ENCODE data around the gene KLHL13. TPM values are rescaled to one million over a fixed set of nuclear protein-coding genes. Genes with fewer than 3 reads are reported as not detected.

The KLHL13 gene
- total and polyA plus RNA-seq, 2 of the 8 experiments (the other 6 are each of a cell fraction or from before 2014, with no cell fraction given), result 6.4 to 12.8 TPM

DNA sequence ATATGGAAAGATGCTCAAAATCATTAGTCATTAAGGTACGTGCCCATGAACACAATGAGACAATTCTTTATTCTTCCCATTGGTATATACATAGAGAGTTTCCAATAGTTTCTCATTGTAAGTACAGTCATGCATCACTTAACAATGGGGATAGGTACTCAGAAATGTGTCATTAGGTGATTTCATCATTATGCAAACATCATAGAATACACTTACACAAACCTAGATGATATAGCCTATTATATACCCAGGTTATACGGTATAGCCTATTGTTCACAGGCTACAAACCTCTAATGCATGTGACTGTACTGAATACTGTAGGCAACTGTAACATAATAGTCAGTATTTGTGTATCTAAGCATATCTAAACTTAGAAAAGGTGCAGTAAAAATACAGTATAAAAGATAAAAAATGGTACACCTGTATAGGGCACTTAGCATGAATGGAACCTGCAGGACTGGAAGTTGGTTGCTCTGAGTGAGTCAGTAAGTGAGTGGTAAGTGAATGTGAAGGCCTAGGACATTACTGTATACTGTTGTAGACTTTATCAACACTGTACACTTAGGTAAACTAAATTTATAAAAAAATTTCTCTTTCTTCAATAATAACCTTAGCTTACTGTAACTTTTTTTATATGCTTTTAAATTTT lies 49.6 kb downstream of the KLHL13 start:
- WGBS, 2 experiments (ENCODE audit: extremely low coverage in 1 of 2, insufficient coverage in 1 of 2, insufficient read length in 1 of 2, insufficient replicate concordance in 2 of 2, low coverage in 1 of 2, low lambda C conversion rate in 2 of 2, missing lambda C conversion rate in 1 of 2), result 83% methylated on average over 2 of the region's 2 CpGs; no CpG with 5 or more reads in 1 of the 2 experiments
- Histone ChIP-seq H3K36me3 (ENCODE audit: control insufficient read depth in 2 of 4, insufficient read depth in 4 of 4, low read length in 3 of 4) (no peaks in the 10 kb centered on the region), H3K56ac (replicated peaks; ENCODE audit: insufficient read length, low read depth, low read length) (no peak overlapping the region), H3K4ac (replicated peaks; ENCODE audit: insufficient read length, low read depth, low read length) (no peak overlapping the region), H4K8ac (ENCODE audit: extremely low read depth, insufficient read depth, low read length) (no peak overlapping the region), H2BK20ac (ENCODE audit: low read length) (no peak overlapping the region), H3K18ac (ENCODE audit: extremely low read depth, low read length) (no peak overlapping the region), H3K79me1 (ENCODE audit: low read depth, low read length) (no peaks in the 10 kb centered on the region), H3K4me2 (ENCODE audit: insufficient read depth in 1 of 2, low read depth in 2 of 2, low read length in 2 of 2) (no peak overlapping the region), H3K14ac (ENCODE audit: insufficient read length) (no peak overlapping the region), H4K20me1 (replicated peaks in 1 of 2; ENCODE audit: control insufficient read depth in 1 of 2, insufficient read depth in 2 of 2, low read length in 2 of 2) (no peaks in the 10 kb centered on the region), H3K79me2 (ENCODE audit: control insufficient read depth in 1 of 2, insufficient read depth in 2 of 2, low read length in 2 of 2) (no peaks in the 10 kb centered on the region), H3K23me2 (ENCODE audit: low read depth, low read length) (no peaks in the 10 kb centered on the region; the same call in 1 of the 2 replicates), H4K91ac (replicated peaks; ENCODE audit: insufficient read length, low read length) (no peak overlapping the region), H3K27ac (ENCODE audit: low read depth, low read length) (no peak overlapping the region), H3K4me1 (replicated peaks in 1 of 4; ENCODE audit: control insufficient read depth in 3 of 4, insufficient read depth in 4 of 4, low read length in 3 of 4) (no peaks in the 10 kb centered on the region), H3K4me3 (ENCODE audit: extremely low read depth in 1 of 4, insufficient read depth in 2 of 4, low read depth in 3 of 4, low read length in 4 of 4) (no peak overlapping the region), H2BK5ac (ENCODE audit: low read depth, low read length) (no peak overlapping the region), H2BK15ac (ENCODE audit: low read length) (no peak overlapping the region), H3K23ac (ENCODE audit: insufficient read length) (no peak overlapping the region), H3K27me3 (replicated peaks in 1 of 4; ENCODE audit: control insufficient read depth in 3 of 4, extremely low read depth in 1 of 4, insufficient read depth in 3 of 4, low read length in 3 of 4) (no peaks in the 10 kb centered on the region), H2AK5ac (ENCODE audit: low read depth, low read length) (no peak overlapping the region), H2BK12ac (ENCODE audit: low read depth, low read length) (no peak overlapping the region), H3K9me3 (ENCODE audit: insufficient read depth in 2 of 2, low read depth in 1 of 2, low read length in 1 of 2) (no peaks in the 10 kb centered on the region), H2BK120ac (replicated peaks; ENCODE audit: low read depth, low read length) (no peak overlapping the region), H2AFZ (ENCODE audit: low read length) (no peak overlapping the region), H3K9ac (replicated peaks in 1 of 4; ENCODE audit: extremely low read depth in 1 of 4, low read depth in 3 of 4, low read length in 3 of 4) (no peak overlapping the region), H4K5ac (ENCODE audit: insufficient read length, low read depth, low read length) (no peak overlapping the region)
- ChIA-PET CTCF (ENCODE audit: partially characterized antibody) (no interaction called here), POLR2A (ENCODE audit: partially characterized antibody) (no interaction called here)
- no peak for FAIRE-seq
- no peak for DNase-seq (ENCODE audit: low read depth in 1 of 2, low spot score in 2 of 2)
- no peak for TF ChIP-seq CEBPB (IDR thresholded peaks at IDR 0.05; ENCODE audit: low read depth, low read length)
- TF ChIP-seq TAF7 (optimal IDR thresholded peaks at IDR 0.05; ENCODE audit: borderline replicate concordance, low read depth, low read length), result no peak
- TF ChIP-seq BCL11A (IDR thresholded peaks at IDR 0.05; ENCODE audit: low read depth in 2 of 2, low read length in 2 of 2), result no peak
- no peak for TF ChIP-seq CBX8 (IDR thresholded peaks at IDR 0.05; ENCODE audit: borderline replicate concordance, low read depth, low read length)
- TF ChIP-seq GTF2F1 (IDR thresholded peaks at IDR 0.05; ENCODE audit: borderline replicate concordance, low read depth, low read length), result no peak
- no peak for TF ChIP-seq TAF1 (IDR thresholded peaks at IDR 0.05; ENCODE audit: low read depth, low read length)
- TF ChIP-seq SP2 (IDR thresholded peaks at IDR 0.05; ENCODE audit: low read length), result no peak
- TF ChIP-seq KDM4A (IDR thresholded peaks at IDR 0.05; ENCODE audit: low read depth, low read length, severe bottlenecking), result no peak
- no peak for TF ChIP-seq SIN3A (conservative IDR thresholded peaks at IDR 0.05 in 1 of 2, IDR thresholded peaks at IDR 0.05 in 1 of 2; ENCODE audit: low read depth in 1 of 2, low read length in 2 of 2)
- TF ChIP-seq RBBP5 (IDR thresholded peaks at IDR 0.05; ENCODE audit: borderline replicate concordance, low read depth, low read length), result no peak
- TF ChIP-seq CBX5 (IDR thresholded peaks at IDR 0.05; ENCODE audit: low read depth, low read length), result no peak
- no peak for TF ChIP-seq JUND (IDR thresholded peaks at IDR 0.05; ENCODE audit: low read length)
- TF ChIP-seq POLR2AphosphoS5 (IDR thresholded peaks at IDR 0.05; ENCODE audit: low read depth, low read length), result no peak
- no peak for TF ChIP-seq SRF (IDR thresholded peaks at IDR 0.05; ENCODE audit: low read depth, low read length)

Data from H1 (cell line).